Hepatocyte (in vitro differentiated cells): Measurements from ENCODE around the gene ZNF641. TPM values are rescaled to one million over a fixed set of nuclear protein-coding genes. Genes with fewer than 3 reads are reported as not detected.
A peak's percentile ranks its signal among the peaks of the same experiment; 100 is the strongest.

ENCODE experiments used
- DNase-seq: peaks from one replicate; pipeline ENCODE4 v3.0.0-alpha.2; 2016; ENCODE audit warnings: low spot score
- H2AFZ ChIP-seq: fragments of 200-600 bp; sonication (generic); 2 replicates; pipeline ENCODE4 v1.6.0; 2016; ENCODE audit warnings: antibody characterized with exemption, mild to moderate bottlenecking
- H3K27ac ChIP-seq: fragments of 200-600 bp; sonication (generic); 2 replicates; pipeline ENCODE4 v1.5.1; 2016; ENCODE audit warnings: mild to moderate bottlenecking
- H3K27me3 ChIP-seq: fragments of 200-600 bp; sonication (generic); 2 replicates; pipeline ENCODE4 v1.6.1; 2016
- H3K36me3 ChIP-seq: fragments of 200-600 bp; sonication (generic); replicated peaks from 2 replicates; pipeline ENCODE4 v1.5.1; 2016; ENCODE audit warnings: low read depth; ENCODE audit not compliant: insufficient read depth
- H3K4me1 ChIP-seq: fragments of 200-600 bp; sonication (generic); 2 replicates; pipeline ENCODE4 v1.5.1; 2016; ENCODE audit warnings: mild to moderate bottlenecking, moderate library complexity; ENCODE audit not compliant: insufficient read depth
- H3K4me2 ChIP-seq: fragments of 200-600 bp; sonication (generic); 2 replicates; pipeline ENCODE4 v1.6.0; 2016
- H3K4me3 ChIP-seq: fragments of 200-600 bp; sonication (generic); 2 replicates; pipeline ENCODE4 v1.5.1; 2016; ENCODE audit warnings: mild to moderate bottlenecking
- H3K79me2 ChIP-seq: fragments of 200-600 bp; sonication (generic); 2 replicates; pipeline ENCODE4 v1.6.0; 2017; ENCODE audit warnings: mild to moderate bottlenecking
- H3K9me2 ChIP-seq: fragments of 200-600 bp; sonication (generic); replicated peaks from 2 replicates; pipeline ENCODE4 v1.6.0; 2017; ENCODE audit warnings: mild to moderate bottlenecking; ENCODE audit not compliant: insufficient read depth
- H3K9me3 ChIP-seq: fragments of 200-600 bp; sonication (generic); 2 replicates; pipeline ENCODE4 v1.5.1; 2016; ENCODE audit warnings: low read depth, mild to moderate bottlenecking
- H4K20me1 ChIP-seq: fragments of 200-600 bp; sonication (generic); 2 replicates; pipeline ENCODE4 v1.6.0; 2016; ENCODE audit warnings: mild to moderate bottlenecking; ENCODE audit not compliant: insufficient read depth, poor library complexity, severe bottlenecking
- CTCF ChIP-seq: fragments of 200-600 bp; sonication (generic); IDR thresholded peaks from 2 replicates; pipeline ENCODE4 v1.5.1; 2016; ENCODE audit warnings: antibody characterized with exemption, mild to moderate bottlenecking; ENCODE audit not compliant: poor library complexity
- EZH2 ChIP-seq: fragments of 200-600 bp; sonication (generic); IDR thresholded peaks from 2 replicates; pipeline ENCODE4 v1.6.1; 2016; ENCODE audit warnings: antibody characterized with exemption, mild to moderate bottlenecking, borderline replicate concordance
- EZH2phosphoT487 ChIP-seq: fragments of 200-600 bp; sonication (generic); IDR thresholded peaks from one replicate; pipeline ENCODE4 v1.6.1; 2018; ENCODE audit warnings: antibody characterized with exemption, mild to moderate bottlenecking, low read depth, moderate library complexity; ENCODE audit not compliant: unreplicated experiment, severe bottlenecking
- WGBS: methylation state at CpG from one replicate; pipeline ENCODE4 v1.1.6; 2016; ENCODE audit warnings: low lambda C conversion rate; ENCODE audit errors: missing lambda C conversion rate; 5-methylcytosine and 5-hydroxymethylcytosine counted together
- polyA plus RNA-seq: library from polyadenylated mRNA; unstranded; fragments of >200 nt; fragmentation: Nextera tagmentation; extraction: Ambion mirVana; gene quantifications from 2 replicates; pipeline ENCODE4 v1.2.1, GENCODE V29; 2016
- total RNA-seq: library from RNA; depleted of rRNA; stranded (reverse); fragments of >200 nt; gene quantifications from 2 replicates; pipeline ENCODE4 v1.2.3, GENCODE V29; 2014

ZNF641 gene
- total and polyA plus RNA-seq, 2 experiments from 2014 or later = 15.5 to 37.2 TPM

- Histone ChIP-seq H3K9me2 (no peaks in the 10 kb centered on the region), H2AFZ (no peak overlapping the region), H3K27ac (peak overlapping the region; percentile 93), H3K4me3 (no peak overlapping the region), H3K36me3 (no peaks in the 10 kb centered on the region), H3K4me2 (peak overlapping the region; percentile 79), H3K27me3 (no peaks in the 10 kb centered on the region), H3K79me2 (peaks cover 18% of the 10 kb centered on the region), H3K4me1 (peaks cover 9% of the 10 kb centered on the region), H4K20me1 (no peaks in the 10 kb centered on the region), H3K9me3 (no peaks in the 10 kb centered on the region)
- TF ChIP-seq EZH2 = no peak
- TF ChIP-seq EZH2phosphoT487 = no peak
- TF ChIP-seq CTCF = no peak
- no peak for DNase-seq
- 90% methylated on average over 11 of the region's 11 CpGs for WGBS
Observed at GRCh38 chr12:48352157-48352760, 1.5 kb upstream of the ZNF641 start.

DNA sequence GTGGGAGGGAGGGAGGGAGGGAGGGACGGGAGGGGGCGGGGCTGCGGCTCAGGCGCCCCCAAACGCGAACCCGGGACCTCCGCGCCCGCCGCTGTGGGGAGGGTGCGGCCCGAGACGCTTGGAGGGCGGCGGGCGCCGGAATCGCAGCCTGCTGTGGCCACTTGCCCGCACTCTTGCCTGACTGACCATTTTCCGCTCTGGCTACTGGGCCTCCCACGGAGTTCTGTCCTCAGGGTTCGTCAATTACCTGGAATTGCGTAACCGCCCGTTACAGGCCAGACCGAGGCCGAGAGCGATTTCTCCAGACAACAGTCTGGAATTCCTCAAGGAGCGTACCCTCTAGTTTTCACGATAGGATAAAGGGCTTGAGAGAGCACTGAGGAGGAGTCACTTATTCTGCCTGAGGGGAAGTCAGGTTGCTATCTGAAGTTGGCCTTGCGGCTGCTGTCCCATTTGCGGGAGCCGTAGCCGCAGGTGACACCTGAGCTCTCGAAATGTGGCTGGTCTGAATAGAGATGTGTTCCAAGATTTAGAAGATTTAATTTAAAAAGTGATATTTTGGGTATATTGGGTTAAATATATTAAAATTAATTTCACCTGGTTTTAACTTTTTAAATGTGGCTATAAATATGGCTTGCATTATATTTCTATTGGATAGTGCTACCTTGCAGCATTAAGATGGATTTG is 446 bp upstream of the ZNF641 start:
- H3K4me2 ChIP-seq = peak overlapping the region; percentile 79
- no peaks in the 10 kb centered on the region for H3K36me3 ChIP-seq
- H3K9me3 ChIP-seq = no peaks in the 10 kb centered on the region
- peaks cover 9% of the 10 kb centered on the region for H3K4me1 ChIP-seq
- H3K79me2 ChIP-seq = peaks cover 18% of the 10 kb centered on the region
- H2AFZ ChIP-seq = peak overlapping the region; percentile 80
- under 1% methylated on average over 25 of the region's 36 CpGs for WGBS
- DNase-seq = peak; percentile 89
- peak overlapping the region; percentile 41 for H3K4me3 ChIP-seq
- peak overlapping the region; percentile 93 for H3K27ac ChIP-seq
- H3K27me3 ChIP-seq = no peaks in the 10 kb centered on the region
- no peaks in the 10 kb centered on the region for H4K20me1 ChIP-seq
- no peak for TF ChIP-seq CTCF
- no peak for TF ChIP-seq EZH2phosphoT487
- no peak for TF ChIP-seq EZH2
- H3K9me2 ChIP-seq = no peaks in the 10 kb centered on the region

DNA sequence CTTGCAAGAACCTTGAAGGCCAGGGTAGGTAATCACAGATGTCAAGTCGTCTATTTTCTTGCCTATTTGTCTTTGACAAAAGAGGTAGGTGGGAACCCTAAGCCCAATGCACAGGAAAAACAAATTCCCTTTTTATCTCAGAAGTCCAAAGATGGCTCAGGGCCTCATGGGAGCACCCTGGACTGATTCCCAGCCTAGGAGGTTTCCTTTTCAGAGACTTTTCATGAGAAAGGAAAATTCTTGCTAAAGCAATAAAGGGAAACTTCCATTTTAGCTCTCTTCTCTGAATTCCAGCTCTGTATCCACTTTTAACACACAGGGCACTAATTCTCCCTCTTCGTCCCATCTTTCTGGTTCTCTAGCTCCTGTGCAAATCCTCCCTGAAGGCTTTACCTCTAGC is 1.2 kb downstream of the ZNF641 start:
- 48% methylated on average over 2 of the region's 2 CpGs for WGBS
- DNase-seq = no peak
- no peak overlapping the region for H2AFZ ChIP-seq

More for the DNA sequence above, 1.2 kb downstream of the ZNF641 start:
- H3K9me2 ChIP-seq = no peaks in the 10 kb centered on the region
- no peaks in the 10 kb centered on the region for H3K9me3 ChIP-seq
- H3K27ac ChIP-seq = peak overlapping the region; percentile 93
- H3K36me3 ChIP-seq = no peaks in the 10 kb centered on the region
- H3K4me3 ChIP-seq = no peak overlapping the region
- H3K79me2 ChIP-seq = peaks cover 18% of the 10 kb centered on the region
- peak overlapping the region; percentile 79 for H3K4me2 ChIP-seq
- H4K20me1 ChIP-seq = no peaks in the 10 kb centered on the region
- H3K27me3 ChIP-seq = no peaks in the 10 kb centered on the region
- peaks cover 9% of the 10 kb centered on the region for H3K4me1 ChIP-seq
- TF ChIP-seq EZH2 (no peak), EZH2phosphoT487 (no peak), CTCF (no peak)
